SK-N-SH (cell line): ENCODE data around the gene NEMP2. TPM values are rescaled to one million over a fixed set of nuclear protein-coding genes. Genes with fewer than 3 reads are reported as not detected.

Experiments
- CTCF ChIA-PET: fragments of 300-600, 350-600 bp; formaldehyde crosslinking; extraction: SDS; loops from one replicate; lab custom pipeline; 2021; lab: Yijun Ruan, JAX
- POLR2A ChIA-PET: fragments of 350-600 bp; sonication (Branson Sonifier 250); formaldehyde crosslinking; extraction: SDS; loops from one replicate; lab custom pipeline; 2020; ENCODE audit warnings: antibody characterized with exemption, inconsistent platforms; lab: Yijun Ruan, JAX
- DNase-seq: peaks from one replicate; pipeline ENCODE4 v3.0.0; 2012
- H2AFZ ChIP-seq: fragments of 200-600 bp; sonication (generic); 2 replicates; pipeline ENCODE4 v1.8.1; 2016; ENCODE audit warnings: antibody characterized with exemption, mild to moderate bottlenecking, low read depth
- H3F3A ChIP-seq: fragments of 200-600 bp; sonication (generic); replicated peaks from 2 replicates; pipeline ENCODE3; 2016; ENCODE audit warnings: antibody characterized with exemption, mild to moderate bottlenecking; ENCODE audit not compliant: insufficient read depth
- H3K27ac ChIP-seq, 2 experiments: fragments of 200-500 bp in 1 of 2; fragments of 200-600 bp in 1 of 2; sonication (Bioruptor generic) in 1 of 2; sonication (generic), shearing (Covaris generic) in 1 of 2; 2 replicates each; pipeline versions ENCODE4 v1.5.1 to v1.6.1; 2014 to 2016; ENCODE audit warnings: low read depth in 2 of 2, inconsistent platforms in 1 of 2, low read length in 1 of 2, mild to moderate bottlenecking in 1 of 2, mixed read lengths in 1 of 2
- H3K27me3 ChIP-seq: fragments of 200-600 bp; sonication (generic), shearing (Covaris generic); 2 replicates; pipeline ENCODE4 v1.6.1; 2016; ENCODE audit warnings: mixed run types; ENCODE audit not compliant: insufficient read depth
- H3K36me3 ChIP-seq, 2 experiments: fragments of 200-500 bp in 1 of 2; fragments of 200-600 bp in 1 of 2; sonication (Bioruptor generic) in 1 of 2; sonication (generic) in 1 of 2; replicated peaks in 1 of 2; 2 replicates each; pipeline versions ENCODE3 to v1.5.1; 2014 to 2016; ENCODE audit warnings: low read length in 1 of 2, mild to moderate bottlenecking in 1 of 2; ENCODE audit not compliant: insufficient read depth in 2 of 2, control insufficient read depth in 1 of 2
- H3K4me1 ChIP-seq, 2 experiments: fragments of 200-500 bp in 1 of 2; fragments of 200-600 bp in 1 of 2; sonication (Bioruptor generic) in 1 of 2; sonication (generic), shearing (Covaris generic) in 1 of 2; 2 replicates each; pipeline versions ENCODE4 v1.5.1 to v1.6.1; 2014 to 2016; ENCODE audit warnings: low read depth in 1 of 2, low read length in 1 of 2, mixed run types in 1 of 2; ENCODE audit not compliant: insufficient read depth in 2 of 2, control insufficient read depth in 1 of 2
- H3K4me2 ChIP-seq: fragments of 200-600 bp; sonication (generic), shearing (Covaris generic); 2 replicates; pipeline ENCODE4 v1.6.1; 2017; ENCODE audit warnings: mixed run types
- H3K4me3 ChIP-seq, 2 experiments: fragments of 200-500 bp in 1 of 2; fragments of 200-600 bp in 1 of 2; sonication (Bioruptor generic) in 1 of 2; sonication (generic), shearing (Covaris generic) in 1 of 2; 2 replicates each; pipeline versions ENCODE4 v1.5.1 to v1.8.1; 2014 to 2016; ENCODE audit warnings: low read depth in 2 of 2, inconsistent platforms in 1 of 2, low read length in 1 of 2, mild to moderate bottlenecking in 1 of 2, mixed read lengths in 1 of 2, moderate library complexity in 1 of 2
- H3K79me2 ChIP-seq: fragments of 200-600 bp; sonication (generic); 2 replicates; pipeline ENCODE4 v1.8.1; 2017; ENCODE audit warnings: mild to moderate bottlenecking; ENCODE audit not compliant: insufficient read depth
- H3K9ac ChIP-seq: fragments of 200-600 bp; sonication (generic); 2 replicates; pipeline ENCODE4 v1.6.1; 2017; ENCODE audit warnings: mixed run types
- H3K9me2 ChIP-seq: fragments of 200-600 bp; sonication (generic); 2 replicates; pipeline ENCODE4 v1.6.1; 2017; ENCODE audit warnings: mixed run types
- H3K9me3 ChIP-seq: fragments of 200-600 bp; sonication (generic); 2 replicates; pipeline ENCODE4 v1.6.1; 2017; ENCODE audit warnings: mixed run types, mild to moderate bottlenecking, moderate library complexity
- H4K20me1 ChIP-seq: fragments of 200-600 bp; sonication (generic); 2 replicates; pipeline ENCODE4 v1.6.1; 2017; ENCODE audit warnings: mild to moderate bottlenecking, mixed run types; ENCODE audit not compliant: insufficient read depth
- ELF1 ChIP-seq: IDR thresholded peaks from 2 replicates; pipeline ENCODE4 v1.4.0; 2012
- JUND ChIP-seq: IDR thresholded peaks from 2 replicates; pipeline ENCODE4 v1.4.0; 2012
- MXI1 ChIP-seq: IDR thresholded peaks from 2 replicates; pipeline ENCODE4 v1.6.1; 2012; ENCODE audit warnings: mild to moderate bottlenecking, low read depth, low read length, improper control_type of control experiment
- NFIC ChIP-seq: IDR thresholded peaks from 2 replicates; pipeline ENCODE4 v1.4.0; 2012; ENCODE audit warnings: borderline replicate concordance
- NRF1 ChIP-seq: IDR thresholded peaks from 2 replicates; pipeline ENCODE4 v1.6.1; 2012; ENCODE audit warnings: low read depth, mild to moderate bottlenecking, low read length
- POLR2AphosphoS5 ChIP-seq: IDR thresholded peaks from 2 replicates; pipeline ENCODE4 v1.6.1; 2012; ENCODE audit warnings: low read depth, low read length
- RCOR1 ChIP-seq: fragments of 150-350 bp; IDR thresholded peaks from 2 replicates; pipeline ENCODE4 v1.6.1; 2017; ENCODE audit warnings: antibody characterized with exemption, low read length
- WGBS: methylation state at CpG from one replicate; pipeline ENCODE4 v1.1.6; 2017; ENCODE audit warnings: low lambda C conversion rate; 5-methylcytosine and 5-hydroxymethylcytosine counted together
- polyA plus RNA-seq, 3 experiments: library from polyadenylated mRNA; depleted of rRNA; stranded (reverse); fragments of >200 nt; gene quantifications; 2 replicates each; pipeline ENCODE4 v1.2.3, GENCODE V29; 2012
- TF ChIP-seq, protein P1 (sequence below): fragments of 150-350 bp; IDR thresholded peaks from 2 replicates; pipeline ENCODE4 v1.6.1; 2016; ENCODE audit warnings: mild to moderate bottlenecking, low read depth, low read length
- TF ChIP-seq, protein P2 (sequence below): fragments of 150-350 bp; IDR thresholded peaks from 2 replicates; pipeline ENCODE4 v1.6.1; 2017; ENCODE audit warnings: antibody characterized with exemption, low read length, low read depth, borderline replicate concordance
- TF ChIP-seq, protein P3 (sequence below): fragments of 200-600 bp; sonication (generic); IDR thresholded peaks from 2 replicates; pipeline ENCODE4 v1.6.1; 2017; ENCODE audit warnings: antibody characterized with exemption, mild to moderate bottlenecking, moderate library complexity
- TF ChIP-seq, protein P4 (sequence below): IDR thresholded peaks from 2 replicates; pipeline ENCODE4; 2012
- TF ChIP-seq, protein P5 (sequence below): IDR thresholded peaks from 2 replicates; pipeline ENCODE4 v1.4.0; 2012; ENCODE audit warnings: low read depth, borderline replicate concordance

The NEMP2 gene
- polyA plus RNA-seq, 1 of the 3 experiments (the other 2 are of a cell fraction), result 2.0 TPM

DNA sequence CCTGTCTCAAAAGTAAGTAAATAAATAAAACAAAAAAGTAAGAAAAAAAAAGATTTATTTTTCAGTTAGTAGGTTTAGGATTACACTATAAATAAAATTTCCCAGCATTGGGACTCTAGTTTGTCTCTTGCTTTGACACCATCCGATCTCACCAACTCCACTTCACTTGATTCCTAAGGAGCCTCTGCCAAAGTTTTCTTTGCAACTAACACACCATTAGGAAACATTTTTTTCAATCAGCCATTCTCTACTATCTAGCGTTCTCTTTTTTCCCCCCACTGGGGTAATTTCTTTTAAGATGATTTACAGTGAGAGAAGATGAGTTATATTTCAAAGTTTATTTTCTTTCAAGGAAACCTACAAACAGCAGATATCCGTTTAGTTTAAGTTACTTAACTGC lies 10.6 kb upstream of the NEMP2 start:
- no peaks in the 10 kb centered on the region for H3K4me1 ChIP-seq
- H3K4me2 ChIP-seq, result peak overlapping the region; percentile 7; the same call in 1 of the 2 replicates
- no peaks in the 10 kb centered on the region for H3K79me2 ChIP-seq
- TF ChIP-seq, protein P1, sequence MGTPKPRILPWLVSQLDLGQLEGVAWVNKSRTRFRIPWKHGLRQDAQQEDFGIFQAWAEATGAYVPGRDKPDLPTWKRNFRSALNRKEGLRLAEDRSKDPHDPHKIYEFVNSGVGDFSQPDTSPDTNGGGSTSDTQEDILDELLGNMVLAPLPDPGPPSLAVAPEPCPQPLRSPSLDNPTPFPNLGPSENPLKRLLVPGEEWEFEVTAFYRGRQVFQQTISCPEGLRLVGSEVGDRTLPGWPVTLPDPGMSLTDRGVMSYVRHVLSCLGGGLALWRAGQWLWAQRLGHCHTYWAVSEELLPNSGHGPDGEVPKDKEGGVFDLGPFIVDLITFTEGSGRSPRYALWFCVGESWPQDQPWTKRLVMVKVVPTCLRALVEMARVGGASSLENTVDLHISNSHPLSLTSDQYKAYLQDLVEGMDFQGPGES, result no peak
- no peak for TF ChIP-seq RCOR1
- TF ChIP-seq POLR2AphosphoS5, result no peak
- TF ChIP-seq MXI1, result no peak
- TF ChIP-seq, protein P2, sequence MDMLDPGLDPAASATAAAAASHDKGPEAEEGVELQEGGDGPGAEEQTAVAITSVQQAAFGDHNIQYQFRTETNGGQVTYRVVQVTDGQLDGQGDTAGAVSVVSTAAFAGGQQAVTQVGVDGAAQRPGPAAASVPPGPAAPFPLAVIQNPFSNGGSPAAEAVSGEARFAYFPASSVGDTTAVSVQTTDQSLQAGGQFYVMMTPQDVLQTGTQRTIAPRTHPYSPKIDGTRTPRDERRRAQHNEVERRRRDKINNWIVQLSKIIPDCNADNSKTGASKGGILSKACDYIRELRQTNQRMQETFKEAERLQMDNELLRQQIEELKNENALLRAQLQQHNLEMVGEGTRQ, result no peak
- TF ChIP-seq ELF1, result no peak
- TF ChIP-seq, protein P3, sequence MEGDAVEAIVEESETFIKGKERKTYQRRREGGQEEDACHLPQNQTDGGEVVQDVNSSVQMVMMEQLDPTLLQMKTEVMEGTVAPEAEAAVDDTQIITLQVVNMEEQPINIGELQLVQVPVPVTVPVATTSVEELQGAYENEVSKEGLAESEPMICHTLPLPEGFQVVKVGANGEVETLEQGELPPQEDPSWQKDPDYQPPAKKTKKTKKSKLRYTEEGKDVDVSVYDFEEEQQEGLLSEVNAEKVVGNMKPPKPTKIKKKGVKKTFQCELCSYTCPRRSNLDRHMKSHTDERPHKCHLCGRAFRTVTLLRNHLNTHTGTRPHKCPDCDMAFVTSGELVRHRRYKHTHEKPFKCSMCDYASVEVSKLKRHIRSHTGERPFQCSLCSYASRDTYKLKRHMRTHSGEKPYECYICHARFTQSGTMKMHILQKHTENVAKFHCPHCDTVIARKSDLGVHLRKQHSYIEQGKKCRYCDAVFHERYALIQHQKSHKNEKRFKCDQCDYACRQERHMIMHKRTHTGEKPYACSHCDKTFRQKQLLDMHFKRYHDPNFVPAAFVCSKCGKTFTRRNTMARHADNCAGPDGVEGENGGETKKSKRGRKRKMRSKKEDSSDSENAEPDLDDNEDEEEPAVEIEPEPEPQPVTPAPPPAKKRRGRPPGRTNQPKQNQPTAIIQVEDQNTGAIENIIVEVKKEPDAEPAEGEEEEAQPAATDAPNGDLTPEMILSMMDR, result no peak
- TF ChIP-seq, protein P4, sequence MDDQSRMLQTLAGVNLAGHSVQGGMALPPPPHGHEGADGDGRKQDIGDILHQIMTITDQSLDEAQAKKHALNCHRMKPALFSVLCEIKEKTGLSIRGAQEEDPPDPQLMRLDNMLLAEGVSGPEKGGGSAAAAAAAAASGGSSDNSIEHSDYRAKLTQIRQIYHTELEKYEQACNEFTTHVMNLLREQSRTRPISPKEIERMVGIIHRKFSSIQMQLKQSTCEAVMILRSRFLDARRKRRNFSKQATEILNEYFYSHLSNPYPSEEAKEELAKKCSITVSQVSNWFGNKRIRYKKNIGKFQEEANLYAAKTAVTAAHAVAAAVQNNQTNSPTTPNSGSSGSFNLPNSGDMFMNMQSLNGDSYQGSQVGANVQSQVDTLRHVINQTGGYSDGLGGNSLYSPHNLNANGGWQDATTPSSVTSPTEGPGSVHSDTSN, result no peak
- no peak for TF ChIP-seq JUND
- TF ChIP-seq NRF1, result no peak
- TF ChIP-seq, protein P5, sequence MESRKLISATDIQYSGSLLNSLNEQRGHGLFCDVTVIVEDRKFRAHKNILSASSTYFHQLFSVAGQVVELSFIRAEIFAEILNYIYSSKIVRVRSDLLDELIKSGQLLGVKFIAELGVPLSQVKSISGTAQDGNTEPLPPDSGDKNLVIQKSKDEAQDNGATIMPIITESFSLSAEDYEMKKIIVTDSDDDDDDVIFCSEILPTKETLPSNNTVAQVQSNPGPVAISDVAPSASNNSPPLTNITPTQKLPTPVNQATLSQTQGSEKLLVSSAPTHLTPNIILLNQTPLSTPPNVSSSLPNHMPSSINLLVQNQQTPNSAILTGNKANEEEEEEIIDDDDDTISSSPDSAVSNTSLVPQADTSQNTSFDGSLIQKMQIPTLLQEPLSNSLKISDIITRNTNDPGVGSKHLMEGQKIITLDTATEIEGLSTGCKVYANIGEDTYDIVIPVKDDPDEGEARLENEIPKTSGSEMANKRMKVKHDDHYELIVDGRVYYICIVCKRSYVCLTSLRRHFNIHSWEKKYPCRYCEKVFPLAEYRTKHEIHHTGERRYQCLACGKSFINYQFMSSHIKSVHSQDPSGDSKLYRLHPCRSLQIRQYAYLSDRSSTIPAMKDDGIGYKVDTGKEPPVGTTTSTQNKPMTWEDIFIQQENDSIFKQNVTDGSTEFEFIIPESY, result no peak
- no peak for TF ChIP-seq NFIC
- CTCF ChIA-PET, result no interaction called here
- H3K9ac ChIP-seq, result peak overlapping the region; percentile 27; the same call in 1 of the 2 replicates
- peaks cover 11% of the 10 kb centered on the region for H3F3A ChIP-seq
- H3K36me3 ChIP-seq, result no peaks in the 10 kb centered on the region
- H4K20me1 ChIP-seq, result no peaks in the 10 kb centered on the region
- POLR2A ChIA-PET, result no interaction called here
- peak overlapping the region in 1 of 2 experiments; percentile 66; a peak in 2 of 4 replicates for H3K27ac ChIP-seq
- H3K9me2 ChIP-seq, result no peaks in the 10 kb centered on the region
- 81% methylated on average over 3 of the region's 3 CpGs for WGBS
- H3K27me3 ChIP-seq, result no peaks in the 10 kb centered on the region
- no peak overlapping the region for H2AFZ ChIP-seq
- peaks cover 7% of the 10 kb centered on the region; the same call in 1 of the 2 replicates for H3K9me3 ChIP-seq
- DNase-seq, result no peak
- no peak overlapping the region for H3K4me3 ChIP-seq
